K562 (cell line): ENCODE results near the gene RGS9BP. TPM values are rescaled to one million over a fixed set of nuclear protein-coding genes. Genes with fewer than 3 reads are reported as not detected.
A peak's percentile ranks its signal among the peaks of the same experiment; 100 is the strongest.

Experiments used
- ARID1B ChIP-seq: fragments of 450-650 bp; IDR thresholded peaks from 2 replicates; pipeline ENCODE4 v1.6.1; 2016; ENCODE audit warnings: antibody characterized with exemption, mild to moderate bottlenecking, inconsistent platforms
- DPF2 ChIP-seq: fragments of 450-650 bp; IDR thresholded peaks from 2 replicates; pipeline ENCODE4 v1.6.1; 2016
- KLF16 ChIP-seq: IDR thresholded peaks from 2 replicates; pipeline ENCODE4 v1.6.1; 2016; ENCODE audit warnings: antibody characterized with exemption
- MTA3 ChIP-seq: fragments of 450-650 bp; formaldehyde crosslinking; IDR thresholded peaks from 2 replicates; pipeline ENCODE4 v1.6.1; 2017; ENCODE audit warnings: mild to moderate bottlenecking, borderline replicate concordance
- MYNN ChIP-seq, 2 experiments: sonication (generic); formaldehyde crosslinking in 1 of 2; IDR thresholded peaks; 2 replicates each; pipeline versions ENCODE4 v1.5.0 to v1.6.1; 2016 to 2020; ENCODE audit warnings: antibody characterized with exemption in 1 of 2, missing genetic modification reagents in 1 of 2
- PRPF4 ChIP-seq: fragments of 200-400 bp; formaldehyde crosslinking; IDR thresholded peaks from one replicate; pipeline ENCODE4 v1.6.1; 2017; ENCODE audit warnings: low read length, low read depth, mild to moderate bottlenecking; ENCODE audit not compliant: insufficient read depth, poor library complexity, severe bottlenecking
- SMARCA4 ChIP-seq: fragments of 450-650 bp; IDR thresholded peaks from 2 replicates; pipeline ENCODE4 v1.6.1; 2016
- TRIM24 ChIP-seq, 2 experiments: fragments of 450-650 bp; IDR thresholded peaks; 2 replicates each; pipeline ENCODE4 v1.6.1; 2016
- ZBTB7A ChIP-seq: IDR thresholded peaks from 2 replicates; pipeline ENCODE4 v1.6.1; 2011; ENCODE audit warnings: low read depth, mild to moderate bottlenecking, low read length, moderate library complexity, borderline replicate concordance; ENCODE audit not compliant: control insufficient read depth
- ZC3H11A ChIP-seq: IDR thresholded peaks from 2 replicates; pipeline ENCODE4 v1.6.1; 2012; ENCODE audit warnings: low read depth, low read length, improper control_type of control experiment
- polyA plus RNA-seq, 8 experiments: library from polyadenylated mRNA; depleted of rRNA in 4 of 8; stranded (reverse) in 5 of 8; unstranded in 3 of 8; fragments of >200 nt; fragmentation: Nextera tagmentation in 2 of 8; fragmentation: Illumina TruSeq in 1 of 8; extraction: Ambion mirVana in 2 of 8; extraction: Trizol in 1 of 8; gene quantifications; 2 replicates each; pipeline versions ENCODE4 v1.2.1 to v1.2.3, GENCODE V29; 2011 to 2014; ENCODE audit warnings: inconsistent platforms in 1 of 8, missing spikeins in 1 of 8
- total RNA-seq, 7 experiments: library from RNA; depleted of rRNA in 6 of 7; stranded (reverse); fragments of >200 nt in 6 of 7; fragmentation: Illumina TruSeq in 2 of 7; extraction: Trizol in 2 of 7; gene quantifications; 2 replicates each; pipeline versions ENCODE4 v1.2.1 to v1.2.3, GENCODE V29; 2011 to 2021; ENCODE audit warnings: low replicate concordance in 1 of 7
- TF ChIP-seq, protein P1 (sequence below): fragments of 450-650 bp; IDR thresholded peaks from 2 replicates; pipeline ENCODE4 v1.6.1; 2018; ENCODE audit not compliant: partially characterized antibody

Gene RGS9BP
- total and polyA plus RNA-seq, 9 of the 15 experiments (the other 6 are each of a cell fraction or from before 2014, with no cell fraction given), result 0.03 to 1.3 (median 0.49) TPM

DNA sequence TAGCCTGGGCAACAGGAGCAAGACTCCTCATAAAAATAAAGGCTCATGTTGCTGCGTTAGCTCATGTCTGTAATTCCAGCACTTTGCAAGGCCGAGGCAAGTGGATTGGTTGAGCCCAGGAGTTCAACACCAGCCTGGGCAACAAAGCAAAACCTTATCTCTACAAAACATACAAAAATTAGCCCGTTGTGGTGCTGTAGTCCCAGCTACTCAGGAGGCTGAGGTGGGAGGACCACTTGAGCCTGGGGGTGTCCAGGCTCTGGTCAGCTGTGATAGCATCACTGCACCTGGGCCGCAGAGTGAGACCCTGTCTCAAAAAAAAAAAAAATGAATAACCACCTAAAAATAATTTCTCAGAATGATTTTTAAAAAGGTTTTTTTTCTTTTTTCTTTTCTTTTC lies 12.0 kb downstream of the RGS9BP start (continued):
- TF ChIP-seq, protein P1, sequence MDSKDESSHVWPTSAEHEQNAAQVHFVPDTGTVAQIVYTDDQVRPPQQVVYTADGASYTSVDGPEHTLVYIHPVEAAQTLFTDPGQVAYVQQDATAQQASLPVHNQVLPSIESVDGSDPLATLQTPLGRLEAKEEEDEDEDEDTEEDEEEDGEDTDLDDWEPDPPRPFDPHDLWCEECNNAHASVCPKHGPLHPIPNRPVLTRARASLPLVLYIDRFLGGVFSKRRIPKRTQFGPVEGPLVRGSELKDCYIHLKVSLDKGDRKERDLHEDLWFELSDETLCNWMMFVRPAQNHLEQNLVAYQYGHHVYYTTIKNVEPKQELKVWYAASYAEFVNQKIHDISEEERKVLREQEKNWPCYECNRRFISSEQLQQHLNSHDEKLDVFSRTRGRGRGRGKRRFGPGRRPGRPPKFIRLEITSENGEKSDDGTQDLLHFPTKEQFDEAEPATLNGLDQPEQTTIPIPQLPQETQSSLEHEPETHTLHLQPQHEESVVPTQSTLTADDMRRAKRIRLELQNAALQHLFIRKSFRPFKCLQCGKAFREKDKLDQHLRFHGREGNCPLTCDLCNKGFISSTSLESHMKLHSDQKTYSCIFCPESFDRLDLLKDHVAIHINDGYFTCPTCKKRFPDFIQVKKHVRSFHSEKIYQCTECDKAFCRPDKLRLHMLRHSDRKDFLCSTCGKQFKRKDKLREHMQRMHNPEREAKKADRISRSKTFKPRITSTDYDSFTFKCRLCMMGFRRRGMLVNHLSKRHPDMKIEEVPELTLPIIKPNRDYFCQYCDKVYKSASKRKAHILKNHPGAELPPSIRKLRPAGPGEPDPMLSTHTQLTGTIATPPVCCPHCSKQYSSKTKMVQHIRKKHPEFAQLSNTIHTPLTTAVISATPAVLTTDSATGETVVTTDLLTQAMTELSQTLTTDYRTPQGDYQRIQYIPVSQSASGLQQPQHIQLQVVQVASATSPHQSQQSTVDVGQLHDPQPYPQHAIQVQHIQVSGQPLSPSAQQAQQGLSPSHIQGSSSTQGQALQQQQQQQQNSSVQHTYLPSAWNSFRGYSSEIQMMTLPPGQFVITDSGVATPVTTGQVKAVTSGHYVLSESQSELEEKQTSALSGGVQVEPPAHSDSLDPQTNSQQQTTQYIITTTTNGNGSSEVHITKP, result peak; percentile 94
- TF ChIP-seq ZC3H11A (no peak), MTA3 (0 out of 2 replicates have a peak, but pooled peaks have one; percentile 19), ZBTB7A (peak; percentile 72; the same call in 1 of the 2 replicates), MYNN (IDR thresholded peaks at IDR 0.05) (0 out of 2 replicates have a peak, but pooled peaks have one; percentile 16), MYNN (CRISPR knock-in tag; IDR thresholded peaks at IDR 0.05) (no peak), KLF16 (peak; percentile 70; the same call in 1 of the 2 replicates), PRPF4 (no peak), TRIM24 (IDR thresholded peaks at IDR 0.05) (peak; percentile 18 to 41; a peak in 1 of 4 replicates), DPF2 (peak; percentile 73), ARID1B (peak; percentile 85), SMARCA4 (peak; percentile 66)
